HG02678 (cell line): Measurements from ENCODE around the gene DHX40.
"Not testable (repeated sequence)": the region's sequence is repeated elsewhere in the genome, so short reads cannot be mapped to it uniquely, and the experiment has no call there.

ENCODE experiments used
- ATAC-seq: cut with Tn5 transposase; IDR thresholded peaks from one replicate; pipeline ENCODE4 v1.9.1; 2021; ENCODE audit warnings: mild to moderate bottlenecking, moderate library complexity; ENCODE audit not compliant: unreplicated experiment

Gene DHX40, protein sequence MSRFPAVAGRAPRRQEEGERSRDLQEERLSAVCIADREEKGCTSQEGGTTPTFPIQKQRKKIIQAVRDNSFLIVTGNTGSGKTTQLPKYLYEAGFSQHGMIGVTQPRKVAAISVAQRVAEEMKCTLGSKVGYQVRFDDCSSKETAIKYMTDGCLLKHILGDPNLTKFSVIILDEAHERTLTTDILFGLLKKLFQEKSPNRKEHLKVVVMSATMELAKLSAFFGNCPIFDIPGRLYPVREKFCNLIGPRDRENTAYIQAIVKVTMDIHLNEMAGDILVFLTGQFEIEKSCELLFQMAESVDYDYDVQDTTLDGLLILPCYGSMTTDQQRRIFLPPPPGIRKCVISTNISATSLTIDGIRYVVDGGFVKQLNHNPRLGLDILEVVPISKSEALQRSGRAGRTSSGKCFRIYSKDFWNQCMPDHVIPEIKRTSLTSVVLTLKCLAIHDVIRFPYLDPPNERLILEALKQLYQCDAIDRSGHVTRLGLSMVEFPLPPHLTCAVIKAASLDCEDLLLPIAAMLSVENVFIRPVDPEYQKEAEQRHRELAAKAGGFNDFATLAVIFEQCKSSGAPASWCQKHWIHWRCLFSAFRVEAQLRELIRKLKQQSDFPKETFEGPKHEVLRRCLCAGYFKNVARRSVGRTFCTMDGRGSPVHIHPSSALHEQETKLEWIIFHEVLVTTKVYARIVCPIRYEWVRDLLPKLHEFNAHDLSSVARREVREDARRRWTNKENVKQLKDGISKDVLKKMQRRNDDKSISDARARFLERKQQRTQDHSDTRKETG

DNA sequence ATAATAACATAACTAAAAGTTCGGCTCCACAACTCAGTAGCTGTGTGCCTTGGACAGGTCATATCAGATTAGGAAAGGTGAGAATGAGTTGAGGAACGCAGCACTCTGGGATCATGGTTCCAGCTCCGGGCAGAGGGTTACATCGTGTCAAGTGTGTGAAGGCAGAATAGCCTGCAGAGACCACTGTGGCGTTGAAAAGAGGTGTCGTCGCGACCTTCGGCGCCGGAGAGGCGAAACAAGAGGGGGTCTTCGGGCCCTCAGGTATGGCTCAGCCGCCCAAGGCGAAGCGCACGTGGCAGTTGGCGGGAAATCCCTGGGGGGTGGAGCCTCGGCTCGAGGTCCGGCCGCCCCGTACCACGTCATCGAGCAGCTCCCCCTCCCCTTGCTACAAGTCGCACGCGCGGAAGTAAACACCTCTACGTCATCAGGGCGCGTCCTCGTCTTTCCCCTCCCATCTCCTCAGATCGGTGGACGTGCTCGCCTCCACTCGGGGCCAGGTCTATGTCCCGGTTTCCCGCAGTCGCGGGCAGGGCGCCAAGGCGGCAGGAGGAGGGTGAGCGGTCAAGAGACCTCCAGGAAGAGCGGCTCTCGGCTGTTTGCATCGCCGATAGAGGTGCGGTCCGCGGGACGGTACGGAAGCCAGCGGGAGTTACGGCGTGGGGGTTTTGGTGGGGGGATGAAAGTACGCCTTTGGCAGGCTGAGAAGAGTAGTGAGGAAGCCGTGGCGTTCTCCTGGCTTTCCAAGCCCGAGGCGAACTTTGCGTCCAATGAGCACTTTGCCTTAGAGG lies at the start of gene DHX40:
Gene DHX40 (plus strand): TSS at position 440 of the 788 bp plus-strand sequence. CDS start 62 bp downstream, at position 502.
- ATAC-seq = peak; percentile 87

DNA sequence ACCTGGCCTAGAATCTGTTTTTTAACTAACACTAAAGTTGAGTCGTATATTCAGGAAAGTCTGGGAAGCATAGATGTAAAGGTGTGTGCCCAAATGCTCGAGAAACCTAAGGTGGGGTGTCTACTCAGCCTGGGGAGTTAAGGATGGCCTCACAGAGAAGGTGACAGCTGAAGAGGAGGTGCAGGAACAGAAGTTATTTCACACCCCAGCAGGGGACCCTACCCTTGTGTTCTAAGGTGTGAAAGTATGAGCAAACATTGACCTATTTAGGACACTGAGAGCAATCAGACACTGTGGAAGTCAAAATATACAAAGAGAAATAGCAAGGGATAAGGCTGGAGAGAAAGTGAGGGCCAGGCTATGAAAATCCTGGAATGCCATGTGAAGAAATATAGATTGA lies 49.0 kb upstream of the DHX40 start:
- ATAC-seq = no peak

DNA sequence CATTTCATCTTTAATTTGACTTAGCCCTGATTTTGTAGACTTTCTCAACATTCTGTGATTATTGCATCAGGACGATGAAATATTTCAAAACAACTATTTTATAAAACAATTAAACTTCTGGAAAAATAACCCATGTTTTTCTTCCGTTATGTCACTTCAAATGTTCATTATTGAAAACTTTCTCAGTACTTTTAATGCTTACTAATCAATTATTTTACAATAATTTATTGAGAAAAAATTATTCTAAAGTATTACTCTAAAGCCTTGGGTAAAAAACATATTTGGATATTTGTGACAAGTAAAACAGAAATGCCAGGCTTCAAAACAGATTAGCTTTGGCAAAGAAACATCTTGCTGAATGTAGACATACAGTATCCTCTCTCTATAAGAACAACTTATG lies 46.3 kb upstream of the DHX40 start:
- no peak for ATAC-seq

DNA sequence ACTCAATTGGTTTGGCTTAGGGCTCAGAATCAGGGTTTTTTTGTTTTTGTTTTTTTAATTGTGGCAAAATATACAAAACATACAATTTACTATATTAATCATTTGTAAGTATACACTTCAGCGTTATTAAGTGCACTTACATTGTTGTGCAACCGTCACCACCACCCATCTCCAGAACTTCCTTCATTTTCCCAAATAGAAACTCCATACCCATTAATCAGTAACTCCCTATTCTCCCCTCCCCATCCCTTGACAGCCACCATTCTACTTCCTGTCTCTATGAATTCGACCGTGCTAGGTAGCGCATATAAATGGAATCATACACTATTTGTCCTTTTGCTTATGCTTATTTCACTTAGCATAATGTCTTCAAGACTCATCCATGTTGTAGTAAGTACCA lies 45.2 kb upstream of the DHX40 start:
- ATAC-seq = no peak

DNA sequence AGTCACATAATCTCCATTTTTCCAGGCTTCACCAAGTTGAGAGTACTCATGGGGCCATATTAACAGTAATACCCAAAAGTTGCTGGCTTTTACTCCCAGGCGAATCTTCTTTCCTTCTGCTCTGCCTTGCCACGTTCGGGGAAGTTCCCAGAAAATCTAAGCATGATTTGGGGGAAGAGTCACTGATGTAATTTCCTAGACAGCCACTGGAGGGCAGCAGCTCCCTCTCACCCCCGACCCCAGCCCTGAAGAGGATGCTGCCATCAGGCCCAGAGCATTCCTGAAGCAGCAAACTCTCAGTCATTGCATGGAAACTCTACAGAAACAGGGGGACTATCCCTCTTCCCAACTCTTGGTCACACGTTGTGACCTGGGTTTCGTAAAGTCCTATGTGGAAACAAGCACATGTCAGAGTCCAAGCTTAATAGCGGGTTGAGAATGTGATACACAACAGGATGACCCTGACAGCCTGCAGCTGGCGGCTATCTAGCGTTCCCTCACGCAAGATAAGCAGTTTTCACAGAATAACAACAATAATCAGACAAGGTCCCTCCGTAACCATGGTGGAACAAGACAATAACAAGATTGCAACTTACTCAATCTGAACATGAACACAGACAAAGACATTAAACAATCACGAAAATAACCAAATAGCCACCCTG lies 43.8 kb upstream of the DHX40 start:
- no peak for ATAC-seq

DNA sequence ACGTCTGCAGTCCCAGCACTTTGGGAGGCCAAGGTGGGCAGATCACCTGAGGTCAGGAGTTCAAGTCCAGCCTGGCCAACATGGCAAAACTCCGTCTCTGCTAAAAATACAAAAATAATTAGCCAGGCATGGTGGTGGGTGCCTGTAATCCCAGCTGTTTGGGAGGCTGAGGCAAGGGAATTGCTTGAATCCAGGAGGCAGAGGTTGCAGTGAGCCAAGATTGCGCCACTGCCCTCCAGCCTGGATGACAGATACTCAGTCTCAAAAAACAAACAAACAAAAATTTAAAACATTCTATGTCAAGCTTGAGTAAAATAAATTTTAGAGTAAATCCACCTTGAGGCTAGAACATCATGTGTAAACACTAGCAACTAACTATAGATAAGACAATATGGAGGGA lies 40.5 kb upstream of the DHX40 start:
- not testable (repeated sequence) for ATAC-seq

DNA sequence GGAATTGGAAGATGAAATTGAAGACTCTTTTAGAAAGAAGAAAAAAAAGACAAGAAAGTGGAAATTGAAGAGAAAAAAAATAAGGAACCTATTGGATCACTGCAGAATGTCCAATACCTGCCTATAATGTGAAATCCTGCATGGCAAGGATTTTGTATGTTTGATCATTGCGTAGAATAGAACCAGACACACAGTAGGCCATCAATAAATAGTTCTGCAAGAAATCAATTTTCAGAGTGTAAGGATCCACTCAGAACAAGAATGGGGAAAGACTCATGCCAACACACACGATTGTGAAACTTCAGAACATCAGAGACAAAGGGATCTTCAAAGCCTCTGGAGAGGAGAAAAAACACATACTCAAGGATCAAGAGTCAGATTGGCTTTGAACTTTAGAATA lies 39.7 kb upstream of the DHX40 start:
- ATAC-seq = no peak

DNA sequence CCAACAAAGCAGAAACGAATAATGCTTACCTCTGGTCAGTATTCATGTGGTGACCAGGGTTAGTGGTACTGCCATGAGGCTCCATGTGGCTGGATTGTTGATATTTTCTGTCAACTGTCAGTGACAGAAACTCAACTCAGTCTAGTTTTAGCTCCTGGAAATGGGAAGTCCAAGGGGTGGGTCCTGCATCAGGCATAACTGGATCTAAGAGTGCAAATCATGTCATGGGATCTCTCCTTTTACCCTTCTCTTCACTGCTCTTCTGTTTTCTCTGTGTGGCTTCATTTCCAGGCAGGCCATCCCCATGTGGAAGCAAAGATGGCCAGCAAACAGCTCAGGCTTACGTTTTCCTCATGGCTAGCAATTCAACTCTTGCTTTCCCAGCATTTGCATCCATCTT lies 39.0 kb upstream of the DHX40 start:
- no peak for ATAC-seq

DNA sequence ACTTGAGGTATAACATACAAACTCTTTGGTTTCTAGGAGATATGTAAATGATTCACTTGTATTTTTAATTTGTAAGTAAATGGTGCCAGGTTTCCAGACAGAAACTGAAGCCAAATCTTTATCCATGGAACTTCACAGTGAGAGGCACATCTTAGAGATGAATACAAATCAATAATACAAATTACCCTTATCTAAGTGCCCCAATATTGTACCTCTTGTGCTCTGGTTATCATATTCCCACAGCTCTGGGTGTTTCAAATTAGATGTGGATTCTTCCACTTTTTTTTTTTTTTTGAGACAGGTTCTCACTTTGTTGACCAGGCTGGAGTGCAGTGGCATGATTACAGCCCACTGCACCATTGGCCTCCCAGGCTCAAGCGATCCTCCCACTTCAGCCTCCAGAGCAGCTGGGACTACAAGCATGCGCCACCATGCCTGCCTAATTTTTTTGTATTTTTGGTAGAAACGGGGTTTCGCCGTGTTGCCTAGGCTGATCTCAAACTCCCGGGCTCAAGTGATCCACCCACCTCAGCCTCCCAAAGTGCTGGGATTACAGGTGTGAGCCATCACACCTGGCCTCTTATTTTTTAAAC lies 38.0 kb upstream of the DHX40 start:
- ATAC-seq = no peak

DNA sequence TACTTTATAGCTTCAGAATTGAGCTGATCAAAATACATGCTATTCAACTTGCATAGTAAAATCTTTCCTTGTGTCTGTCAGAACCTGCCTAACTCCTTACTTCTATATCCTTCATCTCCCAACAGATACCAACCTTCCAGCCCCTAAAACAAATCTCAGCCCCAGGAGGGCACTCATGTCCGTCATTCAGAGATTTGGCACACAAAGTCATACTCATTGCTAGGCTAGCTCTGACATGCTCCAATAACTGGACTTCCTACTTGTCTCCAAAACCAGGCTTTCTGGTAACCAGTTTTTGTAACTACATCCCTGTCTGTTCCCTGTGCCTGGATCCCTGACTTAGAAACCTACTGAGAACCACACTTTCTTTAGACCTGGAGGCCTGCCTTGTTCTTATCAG lies 37.5 kb upstream of the DHX40 start:
- ATAC-seq = no peak

DNA sequence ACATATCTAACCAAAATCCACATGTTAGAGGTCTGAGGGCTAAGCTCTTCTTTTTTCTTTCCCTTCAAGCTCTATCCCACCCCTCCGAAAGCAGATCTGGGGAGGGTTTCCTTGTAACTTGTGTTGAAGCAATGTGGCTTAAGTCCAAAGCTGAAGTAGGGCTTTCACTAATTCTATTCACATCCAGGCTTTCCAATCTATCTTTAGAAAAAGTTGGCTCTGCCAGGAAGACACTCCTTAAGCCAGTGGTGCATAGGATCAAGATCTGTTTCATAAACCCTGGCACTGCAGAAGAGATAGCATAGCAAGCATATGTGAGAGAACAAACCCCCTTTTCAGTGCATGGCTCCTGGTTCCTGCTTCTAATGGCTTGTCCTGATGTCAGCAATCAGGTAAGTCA lies 34.9 kb upstream of the DHX40 start:
- no peak for ATAC-seq

DNA sequence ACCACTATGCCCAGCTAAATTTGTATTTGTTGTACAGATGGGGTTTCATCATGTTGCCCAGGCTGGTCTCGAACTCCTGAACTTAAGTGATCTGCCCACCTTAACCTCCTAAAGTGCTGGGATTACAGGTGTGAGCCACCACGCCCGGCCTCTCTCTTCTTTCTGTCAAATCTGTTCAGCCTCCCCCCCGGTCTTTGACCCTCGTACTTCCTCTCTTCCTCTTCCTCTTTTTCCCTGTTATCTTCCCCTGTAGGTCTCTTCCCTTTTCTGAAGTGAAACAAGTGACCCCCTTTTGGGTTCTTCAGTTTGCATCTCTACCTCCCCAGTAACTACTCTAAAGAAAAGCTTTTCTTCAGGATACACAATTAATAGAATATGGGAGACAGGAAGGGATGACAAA lies 31.7 kb upstream of the DHX40 start:
- no peak for ATAC-seq

DNA sequence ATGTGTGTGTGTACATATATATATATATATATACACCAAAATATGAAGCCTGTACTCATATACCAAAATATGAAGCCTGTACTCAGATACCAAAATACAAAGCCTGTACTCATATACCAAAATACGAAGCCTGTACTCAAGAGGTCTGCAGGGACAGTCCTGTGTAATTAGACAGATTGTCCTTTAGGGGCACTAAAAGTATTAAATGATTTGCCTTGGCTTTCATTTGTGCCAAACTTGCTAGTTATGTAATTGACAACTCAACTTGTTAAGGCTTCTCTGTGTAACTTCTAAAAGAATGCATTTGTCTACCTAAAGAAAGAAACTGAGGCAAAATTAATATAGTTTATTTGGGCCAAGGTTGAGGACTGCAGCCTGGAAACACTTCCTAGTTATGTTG lies 30.8 kb upstream of the DHX40 start:
- no peak for ATAC-seq

DNA sequence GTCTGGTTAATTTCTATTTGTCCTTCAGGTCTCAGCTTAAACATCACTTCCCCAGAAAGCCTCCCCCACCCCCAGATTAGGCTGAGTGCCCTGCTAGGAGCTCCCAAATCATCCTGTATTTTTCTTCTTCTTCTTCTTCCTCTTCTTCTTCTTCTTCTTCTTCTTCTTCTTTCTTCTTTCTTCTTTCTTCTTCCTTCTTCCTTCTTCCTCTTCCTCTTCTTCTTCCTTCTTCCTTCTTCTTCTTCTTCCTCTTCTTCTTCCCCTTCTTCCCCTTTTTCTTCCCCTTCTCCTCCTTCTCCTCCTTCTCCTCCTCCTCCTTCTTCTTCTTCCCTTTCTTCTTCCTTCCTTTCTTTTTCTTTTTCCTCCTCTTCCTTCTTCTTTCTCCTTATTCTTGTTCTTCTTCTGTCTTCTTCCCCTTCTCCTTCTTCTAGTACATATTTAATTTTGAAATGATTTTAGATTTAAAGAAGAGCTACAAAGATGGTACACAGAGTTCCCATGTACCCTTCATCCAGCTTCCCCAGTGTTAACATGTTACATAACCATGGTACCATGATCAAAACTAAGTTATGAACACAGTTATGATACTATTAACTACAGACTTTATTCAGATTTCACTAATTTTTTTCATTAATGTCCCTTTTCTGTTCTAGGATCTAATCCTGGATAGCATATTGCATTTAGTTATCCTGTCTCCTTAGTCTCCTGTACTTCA lies 27.1 kb upstream of the DHX40 start:
- ATAC-seq = no peak

DNA sequence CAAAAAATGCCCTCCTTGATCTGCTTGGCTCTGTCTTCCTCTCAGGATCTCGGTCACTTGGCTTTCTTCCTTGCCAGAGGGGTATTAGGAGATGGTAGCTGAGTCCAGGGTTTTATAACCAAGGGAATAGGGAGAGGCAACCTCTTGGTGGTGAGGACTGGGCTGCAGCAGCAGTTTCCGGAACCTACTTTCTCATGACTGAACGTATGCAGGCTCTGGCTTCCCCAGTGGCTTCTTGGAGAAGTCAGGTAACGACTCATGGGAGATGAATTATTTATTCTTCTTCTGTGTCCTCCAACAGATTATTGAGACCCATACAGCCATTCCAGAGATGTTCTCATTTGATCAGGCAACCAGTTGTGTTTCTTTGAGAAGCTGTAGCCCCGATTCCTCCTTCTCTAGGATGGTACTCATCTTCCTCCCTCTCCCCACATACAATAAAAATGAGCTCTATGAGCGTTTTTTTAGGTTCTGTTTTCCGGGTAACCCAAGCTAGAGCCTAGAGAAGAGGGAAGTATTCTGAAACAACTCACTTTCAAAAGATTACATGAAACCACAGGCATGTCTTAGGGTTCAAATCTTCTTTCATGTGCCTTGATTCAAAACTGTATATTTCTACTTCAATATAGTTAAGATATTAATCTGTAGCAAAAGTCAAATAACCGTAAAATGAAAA lies 22.3 kb upstream of the DHX40 start:
- ATAC-seq = no peak

DNA sequence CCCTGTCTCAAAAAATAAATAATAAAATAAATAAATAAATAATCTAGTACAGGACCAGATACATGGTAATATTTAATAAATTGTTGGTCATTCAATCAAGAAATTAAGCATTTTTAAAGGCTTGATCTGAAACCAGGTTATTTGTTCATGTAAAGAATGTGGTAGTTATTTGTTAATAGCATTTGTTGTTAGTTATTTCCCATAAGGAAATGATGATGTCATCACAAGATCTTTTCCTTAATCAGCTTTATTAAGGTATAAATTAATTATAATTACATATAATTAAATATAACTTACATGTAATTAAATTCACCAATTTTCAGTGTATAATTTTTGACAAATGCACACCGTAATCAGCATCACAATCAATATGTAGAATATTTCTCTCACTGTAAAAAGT lies 19.5 kb upstream of the DHX40 start:
- ATAC-seq = no peak

DNA sequence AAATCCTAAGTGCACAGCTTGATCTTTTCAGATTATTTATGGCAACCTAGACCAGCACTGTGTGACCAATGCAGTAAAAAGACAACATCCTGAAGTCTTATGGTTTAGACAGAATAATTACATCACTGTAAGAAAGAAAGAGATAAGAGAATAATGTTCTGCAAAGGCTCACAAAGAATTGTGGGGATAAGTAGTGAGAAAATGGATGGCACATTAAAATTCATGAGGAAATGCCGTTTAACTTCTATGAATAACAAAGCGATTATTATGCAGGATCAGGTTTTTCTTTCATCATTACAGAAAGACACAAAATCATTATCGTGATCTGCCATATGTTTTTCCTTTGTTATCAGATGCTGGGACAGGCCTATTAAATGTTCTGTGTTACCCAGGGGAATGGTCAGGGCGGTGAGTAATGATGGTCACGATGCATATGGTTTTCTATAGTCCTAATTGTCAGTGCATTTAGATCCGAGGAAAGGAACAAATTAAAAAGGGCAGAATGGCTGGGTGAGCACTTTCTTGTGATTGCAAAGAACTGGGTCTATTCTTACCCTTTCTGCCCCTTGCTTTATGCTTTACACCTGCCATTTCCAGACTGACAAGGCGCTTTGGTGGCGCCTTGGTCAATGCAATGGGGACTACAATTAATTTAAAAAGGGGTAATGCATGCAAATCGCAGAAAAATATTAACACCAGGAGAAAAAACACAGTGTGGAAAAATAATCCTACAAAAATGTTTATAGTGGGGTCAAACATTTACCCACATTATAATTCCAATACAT lies 18.1 kb upstream of the DHX40 start:
- no peak for ATAC-seq

DNA sequence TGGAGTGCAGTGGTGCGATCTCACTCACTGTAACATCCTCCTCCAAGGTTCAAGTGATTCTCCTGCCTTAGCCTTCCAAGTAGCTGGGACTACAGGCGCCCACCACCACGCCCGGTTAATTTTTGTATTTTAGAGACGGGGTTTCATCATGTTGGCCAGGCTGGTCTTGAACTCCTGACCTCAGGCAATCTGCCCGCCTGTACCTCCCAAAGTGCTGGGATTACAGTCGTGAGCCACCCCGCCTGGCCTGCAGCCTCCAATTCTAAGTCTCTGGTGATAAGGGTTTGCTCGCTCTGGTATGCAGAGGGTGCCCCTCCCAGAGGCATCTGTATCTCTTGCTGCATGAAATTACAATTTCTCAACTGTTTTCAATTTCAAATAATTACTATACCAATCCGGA lies 16.4 kb upstream of the DHX40 start:
- ATAC-seq = not testable (repeated sequence)

DNA sequence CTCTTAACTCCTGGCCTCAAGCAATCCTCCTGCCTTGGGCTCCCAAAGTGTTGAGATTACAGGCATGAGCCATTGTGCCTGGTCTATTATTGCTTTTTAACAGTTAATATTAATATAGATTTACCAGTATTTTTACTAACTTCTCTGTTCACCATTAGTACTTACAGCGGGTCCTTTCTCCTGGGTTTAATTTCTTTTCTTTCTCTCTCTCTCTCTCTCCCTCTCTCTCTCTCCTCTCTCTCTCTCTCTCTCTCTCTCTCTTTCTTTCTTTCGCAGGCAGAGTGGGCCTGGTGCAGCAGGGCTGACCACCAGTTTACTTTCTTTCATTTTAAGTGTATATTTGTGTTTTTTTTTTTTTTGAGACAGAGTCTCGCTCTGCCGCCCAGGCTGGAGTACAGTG lies 14.7 kb upstream of the DHX40 start:
- no peak for ATAC-seq
